ENCODE results near the gene RNF208. TPM values are rescaled to one million over a fixed set of nuclear protein-coding genes. Genes with fewer than 3 reads are reported as not detected.

Gene RNF208
- polyA plus RNA-seq, 2 of the 4 experiments (the other 2 are of a cell fraction): 0.06 to 1.7 TPM

GRCh38 chr9:137254624-137255447, 32.8 kb upstream of the RNF208 start, which contains the start of gene NELFB (continued):
- TF ChIP-seq ZNF302 (CRISPR knock-in tag; IDR thresholded peaks at IDR 0.05) (no peak), KDM1A (IDR thresholded peaks at IDR 0.05; ENCODE audit: low read depth) (no peak), PHF8 (IDR thresholded peaks at IDR 0.05; ENCODE audit: borderline replicate concordance, low read depth) (0 out of 2 replicates have a peak, but pooled peaks have one; percentile 34), HEYL (CRISPR knock-in tag; IDR thresholded peaks at IDR 0.05) (no peak), MYC (IDR thresholded peaks at IDR 0.05; ENCODE audit: borderline replicate concordance, low read length) (0 out of 2 replicates have a peak, but pooled peaks have one; percentile 46), HES2 (IDR thresholded peaks at IDR 0.05) (no peak), MAZ (IDR thresholded peaks at IDR 0.05; ENCODE audit: borderline replicate concordance, low read depth, low read length) (no peak), EP300 (IDR thresholded peaks at IDR 0.05) (0 out of 5 replicates have a peak, but pooled peaks of 1 of the 2 experiments have one; percentile 36), CBX8 (IDR thresholded peaks at IDR 0.05) (no peak), POLR2AphosphoS2 (conservative IDR thresholded peaks at IDR 0.05; ENCODE audit: low read length) (no peak), HOXA7 (CRISPR knock-in tag; IDR thresholded peaks at IDR 0.05) (no peak), KDM5A (IDR thresholded peaks at IDR 0.05) (no peak), EHMT2 (IDR thresholded peaks at IDR 0.05; ENCODE audit: low read depth) (no peak), ATOH8 (CRISPR knock-in tag; IDR thresholded peaks at IDR 0.05; ENCODE audit: low read depth) (no peak), RAD21 (conservative IDR thresholded peaks at IDR 0.05 in 1 of 2, IDR thresholded peaks at IDR 0.05 in 1 of 2) (no peak), FOSB (CRISPR knock-in tag; IDR thresholded peaks at IDR 0.05) (no peak), FOSL2 (IDR thresholded peaks at IDR 0.05) (no peak), FOSL2 (CRISPR knock-in tag; IDR thresholded peaks at IDR 0.05) (peak; percentile 19; the same call in 1 of the 2 replicates), BCL3 (IDR thresholded peaks at IDR 0.05) (peak; percentile 75; the same call in 2 of the 3 replicates), EHF (CRISPR knock-in tag; IDR thresholded peaks at IDR 0.05) (no peak), USF2 (IDR thresholded peaks at IDR 0.05) (no peak), NPAS2 (CRISPR knock-in tag; IDR thresholded peaks at IDR 0.05; ENCODE audit: borderline replicate concordance) (no peak), BHLHE40 (IDR thresholded peaks at IDR 0.05; ENCODE audit: low read depth, low read length) (no peak), NR3C1 (IDR thresholded peaks at IDR 0.05) (no peak), RFX5 (IDR thresholded peaks at IDR 0.05) (0 out of 2 replicates have a peak, but pooled peaks have one; percentile 23), HOXB5 (CRISPR knock-in tag; IDR thresholded peaks at IDR 0.05) (peak; percentile 28; the same call in 1 of the 2 replicates)
